Stimulated activated CD8-positive, alpha-beta memory T cell treated with anti-CD3 and anti-CD28 coated beads, Interleukin-4, amount 100 ng/mL, for 24 hours (primary cell): Measurements from ENCODE around the gene BCAS3.
"Not testable (repeated sequence)": the region's sequence is repeated elsewhere in the genome, so short reads cannot be mapped to it uniquely, and the experiment has no call there.

Source experiments
- DNase-seq: peaks from one replicate; pipeline ENCODE4 v3.0.0-alpha.2; 2020; ENCODE audit warnings: low read depth

Gene BCAS3

GRCh38 chr17:60677308-60678117, at the start of gene BCAS3:
BCAS3 (plus strand) TSS chr17:60677851.
- DNase-seq: peak; percentile 93

DNA sequence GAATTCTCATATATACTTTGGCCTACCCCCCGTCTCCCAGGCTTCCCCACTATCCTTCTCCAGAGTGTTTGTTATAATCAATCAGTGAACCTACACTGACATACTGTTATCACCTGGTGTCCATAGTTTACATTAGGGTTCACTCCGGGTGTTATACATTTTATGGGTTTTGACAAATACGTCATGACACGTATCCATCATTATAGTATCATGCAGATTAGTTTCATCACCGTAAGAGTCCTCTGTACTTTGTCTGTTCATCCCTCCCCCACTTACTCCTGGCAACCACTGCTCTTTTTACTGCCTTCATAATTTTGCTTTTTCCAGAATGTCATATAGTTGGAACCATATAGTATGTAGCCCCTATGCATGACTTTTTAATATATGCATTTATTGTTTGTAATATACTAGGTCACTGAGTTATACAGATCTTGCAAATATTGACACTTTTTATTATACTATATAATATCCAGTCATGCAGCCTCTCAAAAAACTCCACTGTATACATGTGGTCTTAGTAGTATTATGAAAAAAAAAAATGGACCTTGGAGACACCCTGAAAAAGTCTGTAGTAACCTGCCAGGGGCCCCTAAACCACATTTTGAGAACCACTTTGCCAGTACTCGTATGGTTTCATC, 49.3 kb upstream of the BCAS3 start:
- no peak for DNase-seq

GRCh38 chr17:60629120-60629519, 48.5 kb upstream of the BCAS3 start:
- no peak for DNase-seq

GRCh38 chr17:60630352-60630751, 47.3 kb upstream of the BCAS3 start:
- no peak for DNase-seq

DNA sequence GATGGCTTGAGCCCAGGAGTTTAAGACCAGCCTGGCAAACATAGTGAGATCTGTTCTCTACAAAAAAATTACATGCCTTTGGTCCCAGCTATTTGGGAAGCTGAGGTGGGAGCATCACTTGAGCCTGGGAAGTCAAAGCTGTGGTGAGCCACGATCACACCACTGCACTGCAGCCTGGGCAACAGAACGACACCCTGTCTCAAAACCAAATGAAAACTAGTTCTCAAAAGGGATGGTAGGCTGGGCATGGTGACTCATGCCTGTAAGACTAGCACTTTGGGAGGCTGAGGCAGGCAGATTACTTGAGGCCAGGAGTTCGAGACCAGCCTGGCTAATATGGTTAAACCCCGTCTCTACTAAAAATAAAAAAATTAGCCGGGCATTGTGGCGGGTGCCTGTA, 46.5 kb upstream of the BCAS3 start:
- DNase-seq: no peak

GRCh38 chr17:60637683-60638082, 40.0 kb upstream of the BCAS3 start:
- no peak for DNase-seq

- DNase-seq: no peak
Measured at GRCh38 chr17:60639019-60639330, 38.7 kb upstream of the BCAS3 start.

- DNase-seq: no peak
Measured at GRCh38 chr17:60640503-60640902, 37.1 kb upstream of the BCAS3 start.

DNA sequence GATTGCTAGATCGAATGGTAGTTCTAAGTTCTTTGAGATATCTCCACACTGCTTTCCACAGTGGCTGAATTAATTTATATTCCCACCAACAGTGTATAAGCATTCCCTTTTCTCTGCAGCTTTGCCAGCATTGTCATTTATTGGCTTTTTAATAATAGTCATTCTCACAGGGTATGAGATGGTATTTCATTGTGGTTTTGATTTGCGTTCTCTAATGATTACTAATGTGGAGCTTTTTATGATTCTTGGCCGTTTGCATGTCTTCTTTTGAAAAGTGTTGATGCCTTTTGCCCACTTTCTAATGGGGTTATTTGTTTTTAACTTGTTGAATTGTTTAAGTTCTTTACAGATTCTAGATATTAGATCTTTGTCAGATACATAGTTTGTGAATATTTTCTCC, 36.5 kb upstream of the BCAS3 start:
- DNase-seq: no peak

GRCh38 chr17:60641810-60642220, 35.8 kb upstream of the BCAS3 start:
- no peak for DNase-seq

GRCh38 chr17:60645918-60646523, 31.6 kb upstream of the BCAS3 start:
- no peak for DNase-seq

DNA sequence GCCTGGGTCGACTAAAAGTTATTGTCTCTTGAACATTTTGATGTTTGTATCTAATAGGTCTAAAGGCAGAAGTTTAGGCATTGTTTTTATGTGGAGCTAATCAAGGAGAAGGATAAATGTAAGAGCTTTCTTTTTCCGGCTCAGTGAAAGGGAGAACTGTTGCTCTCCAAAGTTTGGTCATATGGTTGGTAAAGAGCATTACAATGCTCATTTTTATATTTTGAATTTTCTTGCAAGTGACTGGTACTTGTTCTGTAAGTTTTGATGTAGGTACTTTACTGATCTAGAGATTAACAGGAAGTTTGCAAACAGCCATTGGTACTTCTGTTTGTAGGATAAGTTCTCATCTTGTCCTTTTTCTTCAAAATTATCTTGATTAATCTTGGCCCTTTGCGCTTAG, 30.9 kb upstream of the BCAS3 start:
- no peak for DNase-seq

DNA sequence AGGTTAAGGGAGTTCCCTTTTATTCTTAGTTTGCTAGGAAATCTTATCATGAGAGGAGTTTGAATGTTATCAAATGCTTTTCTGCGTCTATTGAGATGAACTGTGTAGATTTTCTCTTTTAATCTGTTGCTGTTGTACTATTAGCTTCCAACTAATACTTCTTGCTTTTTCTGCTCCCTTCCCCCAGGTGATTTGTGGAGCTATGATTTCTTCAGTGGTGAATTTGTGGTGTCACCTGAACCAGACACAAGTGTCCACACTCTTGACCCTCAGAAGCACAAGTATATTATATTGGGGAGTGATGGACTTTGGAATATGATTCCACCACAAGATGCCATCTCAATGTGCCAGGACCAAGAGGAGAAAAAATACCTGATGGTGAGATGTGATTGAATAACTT, 29.9 kb upstream of the BCAS3 start:
- no peak for DNase-seq

DNA sequence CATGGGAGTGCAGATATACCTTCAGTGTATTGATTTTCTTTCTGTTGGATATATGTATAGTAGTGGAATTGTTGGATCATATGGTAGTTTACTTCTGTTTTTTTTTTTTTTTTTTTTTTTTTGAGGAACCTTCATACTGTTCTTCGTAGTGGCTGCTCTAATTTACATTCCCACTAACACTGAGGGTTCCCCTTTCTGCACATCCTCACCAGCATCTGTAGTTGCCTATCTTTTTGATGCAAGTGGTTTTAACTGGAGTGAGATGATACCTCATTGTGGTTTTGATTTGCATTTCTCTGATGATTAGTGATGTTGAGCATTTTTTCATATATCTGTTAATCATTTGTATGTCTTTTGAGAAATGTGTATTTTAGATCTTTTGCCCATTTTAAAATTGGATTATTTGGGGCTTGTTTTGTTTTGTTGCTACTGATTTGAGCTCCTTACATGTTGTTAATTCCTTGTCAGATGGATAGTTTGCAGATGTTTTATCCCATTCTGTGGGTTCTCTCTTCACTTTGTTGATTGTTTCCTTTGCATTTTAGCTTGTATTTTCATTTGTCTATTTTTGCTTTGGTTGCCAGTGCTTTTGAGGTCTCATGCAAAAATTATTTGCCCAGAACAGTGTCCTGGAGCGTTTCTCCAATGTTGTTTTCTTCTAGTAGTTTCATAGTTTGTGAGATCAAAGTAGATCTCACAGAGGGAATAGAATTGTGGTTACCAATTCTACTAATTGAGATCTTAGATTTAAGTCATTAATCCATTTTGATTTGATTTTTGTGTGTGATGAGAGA, 25.0 kb upstream of the BCAS3 start:
- no peak for DNase-seq

DNA sequence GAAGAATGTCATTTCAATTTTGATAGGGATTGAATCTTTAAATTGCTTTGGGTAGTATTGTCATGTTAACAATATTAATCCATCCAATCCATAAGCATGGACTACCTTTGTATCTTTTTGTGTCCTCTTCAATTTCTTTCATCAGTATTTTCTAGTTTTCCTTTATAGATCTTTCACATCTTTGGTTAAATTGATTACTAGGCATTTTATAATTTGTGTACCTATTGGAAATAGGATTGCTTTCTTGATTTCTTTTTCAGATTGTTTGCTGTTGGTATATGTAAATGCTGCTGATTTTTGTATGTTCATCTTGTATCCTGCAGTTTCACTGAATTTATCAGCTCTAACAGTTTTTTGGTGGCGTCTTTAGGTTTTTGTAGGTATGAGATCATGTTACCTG, 24.1 kb upstream of the BCAS3 start:
- DNase-seq: no peak

DNA sequence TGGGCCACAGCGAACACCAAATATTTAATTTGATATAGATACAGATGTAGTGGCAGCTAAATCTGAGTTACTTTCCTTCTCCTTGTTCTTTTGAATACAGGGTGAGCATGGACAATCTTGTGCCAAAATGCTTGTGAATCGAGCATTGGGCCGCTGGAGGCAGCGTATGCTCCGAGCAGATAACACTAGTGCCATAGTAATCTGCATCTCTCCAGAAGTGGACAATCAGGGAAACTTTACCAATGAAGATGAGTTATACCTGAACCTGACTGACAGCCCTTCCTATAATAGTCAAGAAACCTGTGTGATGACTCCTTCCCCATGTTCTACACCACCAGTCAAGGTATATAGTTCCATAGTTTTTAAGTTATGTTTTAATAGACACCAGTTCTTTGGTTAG, 21.2 kb upstream of the BCAS3 start:
- no peak for DNase-seq

DNA sequence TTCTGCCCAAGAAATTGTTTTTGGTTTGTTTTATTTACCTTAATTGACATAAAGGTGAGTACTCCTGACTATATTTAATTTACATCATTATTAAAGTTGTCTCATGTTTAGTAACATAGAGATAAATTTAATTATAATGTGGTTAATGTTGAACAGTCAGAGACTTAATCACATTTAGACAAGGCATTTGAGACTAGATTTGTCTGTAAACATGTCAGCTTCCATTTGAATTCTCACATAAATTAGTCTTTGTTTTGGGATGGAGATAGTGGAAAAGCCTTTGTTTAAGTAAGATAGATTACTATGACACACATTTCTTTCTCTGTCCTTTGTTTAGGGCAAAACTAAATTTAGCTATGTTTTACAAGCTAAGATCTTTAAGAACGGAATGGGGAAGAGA, 18.5 kb upstream of the BCAS3 start:
- no peak for DNase-seq

GRCh38 chr17:60661489-60661888, 16.2 kb upstream of the BCAS3 start:
- DNase-seq: no peak

DNA sequence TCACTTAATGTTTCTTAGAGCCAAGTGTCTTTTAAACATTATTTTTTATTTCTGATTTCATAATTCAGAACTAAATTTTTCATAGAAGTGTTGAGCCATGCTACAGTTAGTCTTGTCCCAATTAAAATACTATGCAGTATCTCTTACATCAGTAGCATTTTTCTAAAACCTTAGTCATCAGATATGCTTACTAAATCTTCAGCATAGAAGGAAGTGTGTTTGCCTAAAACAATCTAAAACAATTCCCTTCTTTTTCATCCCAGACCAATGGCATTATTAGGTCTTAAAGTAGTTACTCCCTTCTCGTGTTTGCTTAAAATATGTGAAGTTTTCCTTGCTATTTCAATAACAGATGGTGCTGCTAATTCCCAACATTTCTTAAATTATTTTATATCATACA, 13.6 kb upstream of the BCAS3 start:
- no peak for DNase-seq

DNA sequence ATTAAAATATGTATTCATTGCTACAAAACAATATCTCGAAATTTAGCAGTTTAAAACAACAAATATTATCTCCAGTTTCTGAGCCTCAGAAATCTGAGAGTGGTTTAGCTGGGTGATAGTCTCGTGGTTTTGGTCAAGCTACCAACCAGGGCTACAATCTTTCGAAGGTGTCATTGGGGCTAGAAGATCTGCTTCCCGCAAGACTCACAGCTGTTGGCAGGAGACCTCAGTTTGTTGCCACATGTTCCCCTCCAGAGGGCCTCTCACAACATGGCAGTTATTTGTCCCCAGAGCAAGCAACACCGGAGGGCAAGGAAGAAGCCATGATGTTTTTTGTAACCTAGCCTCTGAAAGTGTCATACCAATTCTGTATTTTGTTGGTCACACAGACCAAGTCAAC, 12.0 kb upstream of the BCAS3 start:
- no peak for DNase-seq

GRCh38 chr17:60668741-60669140, 8.9 kb upstream of the BCAS3 start:
- not testable (repeated sequence) for DNase-seq

- DNase-seq: no peak
Measured at GRCh38 chr17:60671482-60671881, 6.2 kb upstream of the BCAS3 start.

- not testable (repeated sequence) for DNase-seq
Measured at GRCh38 chr17:60674637-60675036, 3.0 kb upstream of the BCAS3 start.
